Measurements from ENCODE around the gene TNFSF10. TPM values are rescaled to one million over a fixed set of nuclear protein-coding genes. Genes with fewer than 3 reads are reported as not detected.

The TNFSF10 gene
- total and polyA plus RNA-seq, 8 donors: 32.8 to 95.2 (median 45.7) TPM

DNA sequence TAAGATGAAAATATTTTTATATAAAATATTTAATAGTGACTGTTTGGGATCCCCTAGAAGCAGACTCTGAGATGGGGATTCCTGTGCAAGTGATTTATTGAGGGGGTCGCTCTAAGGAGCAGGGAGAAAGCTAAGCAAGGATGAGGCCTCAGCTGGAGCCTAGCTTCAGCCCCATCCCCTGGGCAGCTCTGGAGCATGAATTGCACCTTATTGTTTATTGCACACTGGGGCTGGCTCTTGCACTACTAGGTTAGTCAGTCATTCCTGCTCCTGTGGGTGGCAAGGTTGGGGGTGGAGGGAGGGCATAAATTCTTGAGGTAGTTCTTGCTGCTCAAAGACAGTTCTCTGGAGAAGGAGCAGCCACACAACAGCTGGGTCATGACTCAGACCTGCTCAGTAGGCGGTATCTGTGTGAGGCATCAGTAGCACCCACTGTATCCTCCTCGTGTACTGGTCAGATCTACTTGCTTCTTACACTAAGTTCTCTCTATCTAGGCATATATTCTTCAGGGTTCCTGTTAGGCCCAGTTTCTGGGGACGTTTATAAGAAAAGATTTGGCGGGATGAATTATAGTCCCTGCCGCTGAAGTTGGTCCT, 27.2 kb upstream of the TNFSF10 start:
- ATAC-seq (peak; percentile 68), DNase-seq (no peak)
- Histone ChIP-seq H3K27me3 (no peaks in the 10 kb centered on the region), H3K27ac (no peak overlapping the region), H3K36me3 (no peaks in the 10 kb centered on the region), H3K4me3 (no peak overlapping the region), H3K4me1 (peaks cover 0 to 30% of the 10 kb centered on the region in 2 donors), H3K9me3 (no peaks in the 10 kb centered on the region)
- intact Hi-C loops (cut with DNase I): no loop called here
- no peak for TF ChIP-seq CTCF (IDR thresholded peaks at IDR 0.05)

DNA sequence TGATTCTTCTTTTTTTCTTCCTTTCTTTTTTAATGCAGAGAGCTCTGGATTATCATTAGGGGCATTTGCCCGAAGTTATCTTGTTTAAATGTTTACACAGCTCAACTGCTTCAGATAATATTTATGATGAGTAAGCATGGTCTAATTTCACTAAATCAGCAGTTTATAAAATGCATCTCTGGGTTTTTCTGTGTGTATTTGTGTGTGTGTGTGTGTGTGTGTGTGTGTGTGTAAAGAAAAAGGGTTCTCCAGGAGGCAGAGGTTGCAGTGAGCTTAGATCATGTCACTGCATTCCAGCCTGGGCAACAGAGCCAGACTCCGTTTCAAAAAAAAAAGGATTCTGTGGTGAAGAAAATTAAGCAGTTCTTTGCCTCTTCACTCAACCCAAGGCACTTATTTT, 25.9 kb upstream of the TNFSF10 start:
- ATAC-seq: no peak
- intact Hi-C loops (cut with DNase I): no loop called here

GRCh38 chr3:172546628-172547214, 23.5 kb upstream of the TNFSF10 start:
- Histone ChIP-seq H3K9me3 (no peaks in the 10 kb centered on the region), H3K4me3 (no peak overlapping the region), H3K36me3 (no peaks in the 10 kb centered on the region), H3K27me3 (no peaks in the 10 kb centered on the region), H3K27ac (peak overlapping the region in 1 of 2 donors; percentile 79), H3K4me1 (peaks cover 0 to 34% of the 10 kb centered on the region in 2 donors)
- DNase-seq (no peak), ATAC-seq (no peak)
- TF ChIP-seq CTCF (IDR thresholded peaks at IDR 0.05): no peak
- intact Hi-C loops (cut with DNase I): no loop called here

More for the DNA sequence above, 25.9 kb upstream of the TNFSF10 start:
- no peak for DNase-seq
- Histone ChIP-seq H3K4me3 (no peak overlapping the region), H3K27me3 (no peaks in the 10 kb centered on the region), H3K4me1 (peaks cover 0 to 30% of the 10 kb centered on the region in 2 donors), H3K27ac (no peak overlapping the region), H3K36me3 (no peaks in the 10 kb centered on the region), H3K9me3 (no peaks in the 10 kb centered on the region)
- TF ChIP-seq CTCF (IDR thresholded peaks at IDR 0.05): no peak

- Histone ChIP-seq H3K27me3 (no peaks in the 10 kb centered on the region), H3K9me3 (no peaks in the 10 kb centered on the region), H3K27ac (peak overlapping the region in 1 of 2 donors; percentile 79), H3K4me3 (no peak overlapping the region), H3K36me3 (no peaks in the 10 kb centered on the region), H3K4me1 (peaks cover 0 to 38% of the 10 kb centered on the region in 2 donors)
- ATAC-seq (no peak), DNase-seq (no peak)
- intact Hi-C loops (cut with DNase I): no loop called here
- no peak for TF ChIP-seq CTCF (IDR thresholded peaks at IDR 0.05)
Measured at GRCh38 chr3:172546105-172546504, 22.9 kb upstream of the TNFSF10 start.

- Histone ChIP-seq H3K4me1 (peaks cover 0 to 38% of the 10 kb centered on the region in 2 donors), H3K27me3 (no peaks in the 10 kb centered on the region), H3K4me3 (no peak overlapping the region), H3K27ac (no peak overlapping the region), H3K9me3 (no peaks in the 10 kb centered on the region), H3K36me3 (no peaks in the 10 kb centered on the region)
- no peak for DNase-seq
- ATAC-seq: no peak
- no peak for TF ChIP-seq CTCF (IDR thresholded peaks at IDR 0.05)
- intact Hi-C loops (cut with DNase I): no loop called here
Measured at GRCh38 chr3:172544404-172544803, 21.2 kb upstream of the TNFSF10 start.

All from left lung (tissue), 10 donors.